SK-N-SH treated with all-trans-retinoic acid at 6 μM for 48 hours (cell line): ENCODE measurements around the gene ADAMTS17.

Source experiments
- ATAC-seq: fragments of 200-7000 bp; cut with Tn5 transposase; 3 replicates; pipeline ENCODE4 v1.9.1; 2020; ENCODE audit warnings: mild to moderate bottlenecking, moderate library complexity
- ARNTL ChIP-seq: fragments of 450-650 bp; formaldehyde crosslinking; IDR thresholded peaks from 2 replicates; pipeline ENCODE4 v1.5.0; 2020; ENCODE audit warnings: low read depth, mild to moderate bottlenecking, moderate library complexity, borderline replicate concordance
- BACH2 ChIP-seq: fragments of 250-450 bp; sonication (Bioruptor Pico); IDR thresholded peaks from 2 replicates; pipeline ENCODE4 v1.9.0; 2021; ENCODE audit warnings: mild to moderate bottlenecking, borderline replicate concordance
- CSDC2 ChIP-seq: fragments of 250-450 bp; sonication (Bioruptor Pico); IDR thresholded peaks from 2 replicates; pipeline ENCODE4 v1.5.0; 2020; ENCODE audit warnings: mild to moderate bottlenecking, moderate library complexity
- ESRRG ChIP-seq: fragments of 250-450 bp; sonication (Bioruptor Pico); IDR thresholded peaks from 2 replicates; pipeline ENCODE4 v1.6.1; 2021; ENCODE audit warnings: mild to moderate bottlenecking
- GLIS3 ChIP-seq: fragments of 250-450 bp; sonication (Bioruptor Pico); IDR thresholded peaks from 2 replicates; pipeline ENCODE4 v1.5.0; 2020; ENCODE audit warnings: mild to moderate bottlenecking, moderate library complexity
- ISL1 ChIP-seq: fragments of 250-450 bp; sonication (Bioruptor Pico); IDR thresholded peaks from 2 replicates; pipeline ENCODE4 v2.1.2; 2022; ENCODE audit warnings: mild to moderate bottlenecking, moderate library complexity
- OSR1 ChIP-seq: fragments of 250-450 bp; sonication (Bioruptor Pico); IDR thresholded peaks from 2 replicates; pipeline ENCODE4 v1.8.0; 2022; ENCODE audit warnings: moderate library complexity, mild to moderate bottlenecking, inconsistent platforms
- RARB ChIP-seq: fragments of 250-450 bp; sonication (Bioruptor Pico); IDR thresholded peaks from 2 replicates; pipeline ENCODE4 v1.8.0; 2021; ENCODE audit warnings: mild to moderate bottlenecking, moderate library complexity
- SNAI2 ChIP-seq: fragments of 250-450 bp; sonication (Bioruptor Pico); IDR thresholded peaks from 2 replicates; pipeline ENCODE4 v1.5.0; 2020; ENCODE audit warnings: mild to moderate bottlenecking, moderate library complexity
- TOX ChIP-seq: fragments of 250-450 bp; sonication (Bioruptor Pico); IDR thresholded peaks from 2 replicates; pipeline ENCODE4 v1.8.0; 2021; ENCODE audit warnings: mild to moderate bottlenecking, moderate library complexity, borderline replicate concordance
- TSHZ2 ChIP-seq: fragments of 250-450 bp; sonication (Bioruptor Pico); IDR thresholded peaks from 2 replicates; pipeline ENCODE4 v1.5.0; 2020; ENCODE audit warnings: mild to moderate bottlenecking, moderate library complexity
- ZFP3 ChIP-seq: fragments of 250-450 bp; sonication (Bioruptor Pico); IDR thresholded peaks from 2 replicates; pipeline ENCODE4 v1.5.0; 2020; ENCODE audit warnings: mild to moderate bottlenecking, moderate library complexity
- ZFP30 ChIP-seq: fragments of 450-650 bp; formaldehyde crosslinking; IDR thresholded peaks from 2 replicates; pipeline ENCODE4 v1.5.0; 2022; ENCODE audit warnings: mild to moderate bottlenecking, moderate library complexity
- ZNF70 ChIP-seq: fragments of 450-650 bp; formaldehyde crosslinking; IDR thresholded peaks from 2 replicates; pipeline ENCODE4 v1.5.0; 2020; ENCODE audit warnings: mild to moderate bottlenecking, moderate library complexity
- ZNF8 ChIP-seq: fragments of 450-650 bp; formaldehyde crosslinking; IDR thresholded peaks from 2 replicates; pipeline ENCODE4 v1.5.0; 2020; ENCODE audit warnings: mild to moderate bottlenecking, moderate library complexity
- TF ChIP-seq, protein P1 (sequence below): fragments of 250-450 bp; sonication (Bioruptor Pico); IDR thresholded peaks from 2 replicates; pipeline ENCODE4 v1.5.1; 2021; ENCODE audit warnings: mild to moderate bottlenecking, moderate library complexity
- TF ChIP-seq, protein P2 (sequence below): fragments of 250-450 bp; sonication (Bioruptor Pico); IDR thresholded peaks from 2 replicates; pipeline ENCODE4 v1.8.0; 2020; ENCODE audit warnings: mild to moderate bottlenecking, moderate library complexity, borderline replicate concordance
- TF ChIP-seq, protein P3 (sequence below): fragments of 250-450 bp; sonication (Bioruptor Pico); IDR thresholded peaks from 2 replicates; pipeline ENCODE4 v1.5.1; 2020; ENCODE audit warnings: low read depth, mild to moderate bottlenecking, moderate library complexity
- TF ChIP-seq, protein P4 (sequence below): fragments of 250-450 bp; sonication (Bioruptor Pico); IDR thresholded peaks from 2 replicates; pipeline ENCODE4 v1.8.0; 2021; ENCODE audit warnings: low read depth, mild to moderate bottlenecking, moderate library complexity, borderline replicate concordance

ADAMTS17 gene

GRCh38 chr15:100002086-100002620 is 339.6 kb downstream of the ADAMTS17 start:
- ATAC-seq, result no peak
- TF ChIP-seq ZFP3 (CRISPR knock-in tag) (no peak), BACH2 (CRISPR knock-in tag) (no peak), RARB (CRISPR knock-in tag) (no peak), SNAI2 (CRISPR knock-in tag) (no peak), TOX (CRISPR knock-in tag) (no peak), ZNF70 (CRISPR knock-in tag) (no peak), ZFP30 (CRISPR knock-in tag) (no peak), ARNTL (CRISPR knock-in tag) (no peak), TSHZ2 (CRISPR knock-in tag) (no peak)
- TF ChIP-seq, protein P1, sequence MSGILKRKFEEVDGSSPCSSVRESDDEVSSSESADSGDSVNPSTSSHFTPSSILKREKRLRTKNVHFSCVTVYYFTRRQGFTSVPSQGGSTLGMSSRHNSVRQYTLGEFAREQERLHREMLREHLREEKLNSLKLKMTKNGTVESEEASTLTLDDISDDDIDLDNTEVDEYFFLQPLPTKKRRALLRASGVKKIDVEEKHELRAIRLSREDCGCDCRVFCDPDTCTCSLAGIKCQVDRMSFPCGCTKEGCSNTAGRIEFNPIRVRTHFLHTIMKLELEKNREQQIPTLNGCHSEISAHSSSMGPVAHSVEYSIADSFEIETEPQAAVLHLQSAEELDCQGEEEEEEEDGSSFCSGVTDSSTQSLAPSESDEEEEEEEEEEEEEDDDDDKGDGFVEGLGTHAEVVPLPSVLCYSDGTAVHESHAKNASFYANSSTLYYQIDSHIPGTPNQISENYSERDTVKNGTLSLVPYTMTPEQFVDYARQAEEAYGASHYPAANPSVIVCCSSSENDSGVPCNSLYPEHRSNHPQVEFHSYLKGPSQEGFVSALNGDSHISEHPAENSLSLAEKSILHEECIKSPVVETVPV (CRISPR knock-in tag), result no peak
- TF ChIP-seq, protein P2, sequence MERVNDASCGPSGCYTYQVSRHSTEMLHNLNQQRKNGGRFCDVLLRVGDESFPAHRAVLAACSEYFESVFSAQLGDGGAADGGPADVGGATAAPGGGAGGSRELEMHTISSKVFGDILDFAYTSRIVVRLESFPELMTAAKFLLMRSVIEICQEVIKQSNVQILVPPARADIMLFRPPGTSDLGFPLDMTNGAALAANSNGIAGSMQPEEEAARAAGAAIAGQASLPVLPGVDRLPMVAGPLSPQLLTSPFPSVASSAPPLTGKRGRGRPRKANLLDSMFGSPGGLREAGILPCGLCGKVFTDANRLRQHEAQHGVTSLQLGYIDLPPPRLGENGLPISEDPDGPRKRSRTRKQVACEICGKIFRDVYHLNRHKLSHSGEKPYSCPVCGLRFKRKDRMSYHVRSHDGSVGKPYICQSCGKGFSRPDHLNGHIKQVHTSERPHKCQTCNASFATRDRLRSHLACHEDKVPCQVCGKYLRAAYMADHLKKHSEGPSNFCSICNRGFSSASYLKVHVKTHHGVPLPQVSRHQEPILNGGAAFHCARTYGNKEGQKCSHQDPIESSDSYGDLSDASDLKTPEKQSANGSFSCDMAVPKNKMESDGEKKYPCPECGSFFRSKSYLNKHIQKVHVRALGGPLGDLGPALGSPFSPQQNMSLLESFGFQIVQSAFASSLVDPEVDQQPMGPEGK, result no peak
- TF ChIP-seq, protein P3, sequence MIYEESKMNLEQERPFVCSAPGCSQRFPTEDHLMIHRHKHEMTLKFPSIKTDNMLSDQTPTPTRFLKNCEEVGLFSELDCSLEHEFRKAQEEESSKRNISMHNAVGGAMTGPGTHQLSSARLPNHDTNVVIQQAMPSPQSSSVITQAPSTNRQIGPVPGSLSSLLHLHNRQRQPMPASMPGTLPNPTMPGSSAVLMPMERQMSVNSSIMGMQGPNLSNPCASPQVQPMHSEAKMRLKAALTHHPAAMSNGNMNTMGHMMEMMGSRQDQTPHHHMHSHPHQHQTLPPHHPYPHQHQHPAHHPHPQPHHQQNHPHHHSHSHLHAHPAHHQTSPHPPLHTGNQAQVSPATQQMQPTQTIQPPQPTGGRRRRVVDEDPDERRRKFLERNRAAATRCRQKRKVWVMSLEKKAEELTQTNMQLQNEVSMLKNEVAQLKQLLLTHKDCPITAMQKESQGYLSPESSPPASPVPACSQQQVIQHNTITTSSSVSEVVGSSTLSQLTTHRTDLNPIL, result no peak
- TF ChIP-seq, protein P4, sequence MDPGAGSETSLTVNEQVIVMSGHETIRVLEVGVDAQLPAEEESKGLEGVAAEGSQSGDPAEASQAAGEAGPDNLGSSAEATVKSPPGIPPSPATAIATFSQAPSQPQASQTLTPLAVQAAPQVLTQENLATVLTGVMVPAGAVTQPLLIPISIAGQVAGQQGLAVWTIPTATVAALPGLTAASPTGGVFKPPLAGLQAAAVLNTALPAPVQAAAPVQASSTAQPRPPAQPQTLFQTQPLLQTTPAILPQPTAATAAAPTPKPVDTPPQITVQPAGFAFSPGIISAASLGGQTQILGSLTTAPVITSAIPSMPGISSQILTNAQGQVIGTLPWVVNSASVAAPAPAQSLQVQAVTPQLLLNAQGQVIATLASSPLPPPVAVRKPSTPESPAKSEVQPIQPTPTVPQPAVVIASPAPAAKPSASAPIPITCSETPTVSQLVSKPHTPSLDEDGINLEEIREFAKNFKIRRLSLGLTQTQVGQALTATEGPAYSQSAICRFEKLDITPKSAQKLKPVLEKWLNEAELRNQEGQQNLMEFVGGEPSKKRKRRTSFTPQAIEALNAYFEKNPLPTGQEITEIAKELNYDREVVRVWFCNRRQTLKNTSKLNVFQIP (CRISPR knock-in tag), result no peak

DNA sequence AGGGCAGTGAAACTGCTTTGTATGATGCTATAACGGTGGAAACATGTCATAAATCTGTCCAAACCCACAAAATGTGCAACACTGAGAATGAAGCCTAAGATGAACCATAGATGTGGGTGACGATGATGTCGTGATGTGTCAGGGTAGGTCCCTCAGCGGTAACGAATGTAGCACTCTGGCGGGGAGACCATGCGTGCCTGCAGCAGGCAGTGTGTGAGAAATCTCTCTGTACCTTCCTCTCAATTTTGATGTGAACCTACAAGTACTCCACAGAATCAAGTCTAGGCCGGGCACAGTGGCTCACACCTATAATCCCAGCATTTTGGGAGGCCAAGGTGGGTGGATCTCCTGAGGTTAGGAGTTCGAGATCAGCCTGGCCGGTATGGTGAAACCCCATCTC is 340.4 kb downstream of the ADAMTS17 start:
- no peak for ATAC-seq
- no peak for TF ChIP-seq SNAI2 (CRISPR knock-in tag)
- TF ChIP-seq, protein P2, result no peak

DNA sequence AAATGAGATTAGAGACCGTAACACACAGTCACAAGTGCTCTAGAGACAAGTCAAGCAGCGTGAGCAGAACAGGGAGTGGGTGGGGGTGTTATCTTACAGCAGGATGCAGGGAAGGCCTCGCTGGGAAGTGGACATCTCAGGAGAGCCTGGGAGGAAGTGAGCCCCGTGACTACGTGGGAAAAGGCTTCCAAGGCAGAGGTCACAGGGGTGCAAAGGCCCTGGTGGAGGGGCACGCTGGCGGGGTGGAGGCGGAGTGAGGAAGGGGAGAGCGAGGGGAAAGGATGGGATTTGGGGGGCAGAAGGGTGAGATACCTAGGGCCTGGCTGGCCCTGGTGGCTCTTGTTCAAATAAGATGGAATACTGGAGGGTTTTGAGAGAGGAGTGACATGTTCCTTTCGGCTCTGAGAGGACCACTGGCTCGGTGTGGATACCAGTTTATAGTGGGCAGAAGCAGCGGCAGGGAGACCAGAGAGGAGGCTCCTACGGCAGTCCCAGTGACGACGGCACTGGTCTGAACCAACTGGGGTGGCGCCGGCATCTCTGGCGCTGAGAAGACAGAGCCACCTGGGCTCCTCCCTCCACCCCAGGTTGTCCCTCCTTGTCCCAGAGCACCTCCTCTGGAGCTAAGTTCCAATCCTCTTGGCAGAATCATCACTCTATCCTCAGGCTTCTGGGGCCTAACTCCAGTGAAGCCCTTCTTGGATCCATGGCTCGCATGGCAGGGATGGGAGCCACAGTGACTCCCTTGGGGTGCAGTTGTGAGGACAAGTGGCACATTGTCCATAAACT is 342.3 kb downstream of the ADAMTS17 start:
- ATAC-seq, result no peak

More for the DNA sequence above, 342.3 kb downstream of the ADAMTS17 start:
- TF ChIP-seq CSDC2 (CRISPR knock-in tag), result no peak
- TF ChIP-seq ESRRG (CRISPR knock-in tag), result no peak
- TF ChIP-seq OSR1 (CRISPR knock-in tag), result no peak
- TF ChIP-seq ZFP30 (CRISPR knock-in tag), result no peak
- TF ChIP-seq ZNF8 (CRISPR knock-in tag), result no peak
- no peak for TF ChIP-seq ISL1 (CRISPR knock-in tag)
- no peak for TF ChIP-seq RARB (CRISPR knock-in tag)
- no peak for TF ChIP-seq ZFP3 (CRISPR knock-in tag)
- TF ChIP-seq, protein P1 (CRISPR knock-in tag), result no peak
- no peak for TF ChIP-seq GLIS3 (CRISPR knock-in tag)
- no peak for TF ChIP-seq TOX (CRISPR knock-in tag)
